Measurements from ENCODE around the gene DLG2. TPM values are rescaled to one million over a fixed set of nuclear protein-coding genes. Genes with fewer than 3 reads are reported as not detected.

Gene DLG2
- total RNA-seq, 1 experiment from 2014 or later = not detected

DNA sequence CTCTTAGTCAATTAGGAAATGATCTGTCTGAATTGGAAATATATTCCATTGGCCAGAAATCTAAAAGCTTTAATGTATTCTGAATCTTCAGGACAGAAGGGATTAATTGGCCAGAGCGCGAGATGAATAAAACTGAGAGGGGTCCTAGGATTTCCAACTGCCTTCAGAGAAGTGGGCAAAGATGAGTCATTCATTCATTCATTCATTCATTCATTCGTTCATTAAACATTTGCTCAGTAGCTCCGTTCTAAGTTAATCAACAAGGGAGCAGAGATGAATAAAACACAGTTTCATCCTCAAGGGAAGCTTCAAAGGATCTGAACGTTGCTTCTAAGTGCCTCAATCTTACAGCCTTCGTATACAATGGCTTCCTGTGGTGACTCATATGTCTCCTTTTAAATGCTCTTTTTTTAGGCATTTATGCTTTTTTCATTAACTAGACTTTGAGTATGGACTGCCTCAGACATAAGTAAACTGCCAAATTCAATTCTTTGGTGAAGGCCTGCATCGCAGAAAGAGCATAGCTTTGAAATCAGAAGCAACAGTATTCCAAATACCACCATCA, 1803.6 kb downstream of the DLG2 start:
- DNase-seq (ENCODE audit: low read depth, low spot score) = no peak
- in situ Hi-C loops (cut with HindIII; ENCODE audit: low pct_unique_long_range_greater_than_20kb, low sequenced_read_pairs) = no loop called here

- in situ Hi-C loops (cut with HindIII; ENCODE audit: low pct_unique_long_range_greater_than_20kb, low sequenced_read_pairs) = no loop called here
- DNase-seq (ENCODE audit: low read depth, low spot score) = peak; percentile 69
Measured at GRCh38 chr11:83819931-83820549, 1807.1 kb downstream of the DLG2 start.

- no peak for DNase-seq (ENCODE audit: low read depth, low spot score)
- in situ Hi-C loops (cut with HindIII; ENCODE audit: low pct_unique_long_range_greater_than_20kb, low sequenced_read_pairs) = no loop called here
Measured at GRCh38 chr11:83818349-83818748, 1808.8 kb downstream of the DLG2 start.

- in situ Hi-C loops (cut with HindIII; ENCODE audit: low pct_unique_long_range_greater_than_20kb, low sequenced_read_pairs) = no loop called here
- peak; percentile 22 for DNase-seq (ENCODE audit: low read depth, low spot score)
Measured at GRCh38 chr11:83816572-83817187, 1810.5 kb downstream of the DLG2 start.

- no peak for DNase-seq (ENCODE audit: low read depth, low spot score)
- in situ Hi-C loops (cut with HindIII; ENCODE audit: low pct_unique_long_range_greater_than_20kb, low sequenced_read_pairs) = no loop called here
Measured at GRCh38 chr11:83815736-83816135, 1811.4 kb downstream of the DLG2 start.

DNA sequence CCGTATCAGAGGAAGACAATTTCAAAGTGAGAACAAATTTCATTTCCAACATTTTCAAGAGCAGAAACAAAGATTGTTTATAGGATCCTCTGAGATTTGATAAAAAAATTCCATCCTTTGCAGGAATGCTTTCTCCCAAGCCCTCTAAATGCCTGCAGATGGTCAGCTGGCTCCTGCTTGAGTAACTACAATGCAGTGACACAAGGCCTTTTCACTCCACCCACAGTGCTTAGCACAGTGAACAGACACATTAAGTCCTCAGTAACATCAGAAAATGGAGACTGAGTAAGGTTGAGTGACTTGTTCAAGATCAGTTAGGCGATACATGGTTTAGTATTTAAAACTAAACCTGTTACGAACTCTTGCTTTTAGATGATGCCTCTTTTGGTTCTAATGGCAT, 1813.8 kb downstream of the DLG2 start:
- no peak for DNase-seq (ENCODE audit: low read depth, low spot score)
- in situ Hi-C loops (cut with HindIII; ENCODE audit: low pct_unique_long_range_greater_than_20kb, low sequenced_read_pairs) = no loop called here

- in situ Hi-C loops (cut with HindIII; ENCODE audit: low pct_unique_long_range_greater_than_20kb, low sequenced_read_pairs) = no loop called here
- no peak for DNase-seq (ENCODE audit: low read depth, low spot score)
Measured at GRCh38 chr11:83809274-83809673, 1817.9 kb downstream of the DLG2 start.

GRCh38 chr11:83801799-83802198, 1825.3 kb downstream of the DLG2 start:
- DNase-seq (ENCODE audit: low read depth, low spot score) = peak; percentile 32
- in situ Hi-C loops (cut with HindIII; ENCODE audit: low pct_unique_long_range_greater_than_20kb, low sequenced_read_pairs) = no loop called here

DNA sequence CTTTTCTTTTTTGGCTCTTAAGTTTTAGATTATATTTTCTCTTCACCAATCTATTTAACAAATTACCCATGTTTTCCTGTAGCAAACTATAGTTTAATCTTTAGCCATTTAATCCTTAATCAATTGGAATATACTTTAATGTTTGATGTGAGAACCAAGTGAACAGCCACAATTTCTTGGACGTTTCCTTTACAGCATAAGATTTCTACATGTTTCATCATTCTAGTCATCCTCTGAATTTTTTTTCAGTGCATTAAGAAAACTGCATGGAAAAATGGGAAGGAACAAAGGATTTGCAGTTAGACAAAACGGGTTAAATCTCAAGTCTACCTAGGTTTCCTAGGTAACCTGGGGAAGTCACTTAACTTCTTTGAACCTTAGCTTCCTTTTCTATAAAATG, 1833.8 kb downstream of the DLG2 start:
- in situ Hi-C loops (cut with HindIII; ENCODE audit: low pct_unique_long_range_greater_than_20kb, low sequenced_read_pairs) = no loop called here
- DNase-seq (ENCODE audit: low read depth, low spot score) = no peak

GRCh38 chr11:83791557-83791956, 1835.6 kb downstream of the DLG2 start:
- DNase-seq (ENCODE audit: low read depth, low spot score) = no peak
- in situ Hi-C loops (cut with HindIII; ENCODE audit: low pct_unique_long_range_greater_than_20kb, low sequenced_read_pairs) = no loop called here

DNA sequence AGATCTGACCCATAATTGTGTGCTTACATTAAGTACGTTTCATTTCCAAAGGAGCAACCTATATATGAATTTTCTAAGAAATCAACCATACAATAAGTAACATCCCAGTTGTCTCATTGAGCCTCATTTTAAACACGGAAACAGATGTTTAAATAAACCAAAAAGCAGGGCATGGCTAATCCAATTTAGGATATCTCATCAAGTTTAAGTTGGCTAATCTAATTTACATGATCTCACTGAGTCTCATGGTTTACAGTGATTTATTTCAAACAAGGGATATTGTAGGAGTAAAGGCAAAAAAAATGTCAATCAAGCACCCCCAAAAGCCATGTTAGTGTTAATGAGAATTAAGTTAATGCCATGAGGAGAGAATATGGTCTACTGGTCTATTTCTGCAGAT, 1841.2 kb downstream of the DLG2 start:
- in situ Hi-C loops (cut with HindIII; ENCODE audit: low pct_unique_long_range_greater_than_20kb, low sequenced_read_pairs) = no loop called here
- DNase-seq (ENCODE audit: low read depth, low spot score) = no peak

- in situ Hi-C loops (cut with HindIII; ENCODE audit: low pct_unique_long_range_greater_than_20kb, low sequenced_read_pairs) = no loop called here
- no peak for DNase-seq (ENCODE audit: low read depth, low spot score)
Measured at GRCh38 chr11:83784419-83784818, 1842.7 kb downstream of the DLG2 start.

- no peak for DNase-seq (ENCODE audit: low read depth, low spot score)
- in situ Hi-C loops (cut with HindIII; ENCODE audit: low pct_unique_long_range_greater_than_20kb, low sequenced_read_pairs) = no loop called here
Measured at GRCh38 chr11:83782329-83782728, 1844.8 kb downstream of the DLG2 start.

GRCh38 chr11:83779876-83780275, 1847.3 kb downstream of the DLG2 start:
- in situ Hi-C loops (cut with HindIII; ENCODE audit: low pct_unique_long_range_greater_than_20kb, low sequenced_read_pairs) = no loop called here
- no peak for DNase-seq (ENCODE audit: low read depth, low spot score)

- no peak for DNase-seq (ENCODE audit: low read depth, low spot score)
- in situ Hi-C loops (cut with HindIII; ENCODE audit: low pct_unique_long_range_greater_than_20kb, low sequenced_read_pairs) = no loop called here
Measured at GRCh38 chr11:83778596-83778995, 1848.5 kb downstream of the DLG2 start.

DNA sequence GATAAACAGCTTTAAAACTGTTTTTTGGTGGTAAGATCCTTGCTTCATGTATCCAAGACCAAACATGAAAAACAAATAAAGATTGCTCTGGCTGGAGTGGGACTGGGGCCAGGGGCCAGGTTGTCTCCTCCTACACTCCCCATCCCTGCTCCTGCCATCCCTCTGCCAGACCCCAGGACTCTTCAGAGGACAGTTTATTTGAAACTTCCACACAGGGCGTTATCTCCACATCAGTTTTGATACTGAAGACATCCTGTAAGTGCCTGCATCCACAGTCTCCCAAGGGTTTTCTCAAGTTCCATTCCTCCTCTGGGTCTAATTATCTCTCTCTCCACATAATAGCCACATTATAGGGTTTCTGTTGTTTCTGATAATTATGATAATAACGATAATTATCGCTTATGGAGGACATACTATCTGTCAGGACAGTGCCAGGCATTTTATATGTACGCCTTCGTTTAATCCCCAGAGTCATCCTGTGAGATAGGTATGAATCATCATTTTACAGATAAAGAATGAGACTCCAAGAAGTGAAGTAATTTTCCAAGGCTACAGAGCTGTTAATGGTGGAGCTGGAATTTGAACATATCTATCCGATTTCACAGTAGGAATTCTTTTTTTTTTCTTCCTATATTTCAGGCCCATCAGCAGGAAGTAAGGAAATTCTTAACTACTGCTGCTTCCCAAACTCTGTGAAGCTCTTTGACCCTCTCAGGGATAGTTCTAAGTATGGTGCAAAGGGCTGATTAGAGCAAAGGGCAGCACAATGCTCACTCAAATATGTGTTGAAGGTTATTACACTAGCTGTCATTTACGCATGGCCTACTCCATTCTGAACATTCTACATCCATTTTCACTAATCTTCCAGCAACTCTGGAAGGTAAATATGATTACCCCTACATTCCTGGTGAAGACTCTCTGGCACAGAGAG, 1852.9 kb downstream of the DLG2 start:
- DNase-seq (ENCODE audit: low read depth, low spot score) = no peak
- in situ Hi-C loops (cut with HindIII; ENCODE audit: low pct_unique_long_range_greater_than_20kb, low sequenced_read_pairs) = no loop called here

DNA sequence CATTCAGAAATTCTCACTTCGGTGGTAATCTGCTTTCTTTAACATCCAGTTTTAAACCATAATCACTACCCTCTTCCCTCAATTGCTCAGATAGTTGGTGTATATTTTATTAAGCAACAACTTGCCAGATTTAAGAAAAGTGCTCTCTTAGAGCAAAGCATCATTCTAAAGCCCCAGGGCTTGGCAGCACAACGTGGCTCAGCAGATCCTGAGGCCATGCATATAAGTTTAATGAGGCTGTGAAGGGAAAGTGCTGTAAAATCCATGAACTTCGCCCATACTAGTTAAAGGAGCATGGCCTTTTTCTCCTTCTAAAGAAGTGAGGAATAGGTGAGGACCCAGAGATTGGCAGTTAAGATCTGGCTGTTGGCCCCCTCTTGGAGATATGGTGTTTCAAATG, 1858.7 kb downstream of the DLG2 start:
- in situ Hi-C loops (cut with HindIII; ENCODE audit: low pct_unique_long_range_greater_than_20kb, low sequenced_read_pairs) = no loop called here
- DNase-seq (ENCODE audit: low read depth, low spot score) = no peak

GRCh38 chr11:83766932-83767331, 1860.2 kb downstream of the DLG2 start:
- DNase-seq (ENCODE audit: low read depth, low spot score) = no peak
- in situ Hi-C loops (cut with HindIII; ENCODE audit: low pct_unique_long_range_greater_than_20kb, low sequenced_read_pairs) = no loop called here
